GM18873 (cell line): ENCODE results near the gene ZNF804B.

Source experiments
- ATAC-seq: cut with Tn5 transposase; IDR thresholded peaks from one replicate; pipeline ENCODE4 v1.9.1; 2021; ENCODE audit warnings: mild to moderate bottlenecking, moderate library complexity, moderate number of reproducible peaks; ENCODE audit not compliant: unreplicated experiment, low FRiP score

Gene ZNF804B

DNA sequence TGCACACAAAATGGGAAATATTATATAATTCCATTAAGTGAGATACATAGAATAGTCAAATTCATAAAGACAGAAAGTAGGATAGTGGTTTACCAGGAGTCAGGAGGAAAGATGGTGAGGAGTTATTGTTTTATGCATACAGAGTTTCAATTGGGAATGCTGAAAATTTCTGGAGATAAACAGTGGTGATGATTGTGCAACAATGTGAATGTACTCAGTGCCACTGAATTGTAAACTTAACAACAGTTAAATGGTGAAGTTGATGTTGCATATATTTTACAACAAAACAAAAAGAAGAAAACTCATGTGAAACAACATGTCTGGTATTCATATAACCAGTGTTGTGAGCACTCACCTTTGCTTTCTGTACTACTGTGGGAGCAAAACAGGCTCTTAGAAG is 204.9 kb downstream of the ZNF804B start:
- no peak for ATAC-seq

GRCh38 chr7:88965371-88965770 is 205.9 kb downstream of the ZNF804B start:
- no peak for ATAC-seq

DNA sequence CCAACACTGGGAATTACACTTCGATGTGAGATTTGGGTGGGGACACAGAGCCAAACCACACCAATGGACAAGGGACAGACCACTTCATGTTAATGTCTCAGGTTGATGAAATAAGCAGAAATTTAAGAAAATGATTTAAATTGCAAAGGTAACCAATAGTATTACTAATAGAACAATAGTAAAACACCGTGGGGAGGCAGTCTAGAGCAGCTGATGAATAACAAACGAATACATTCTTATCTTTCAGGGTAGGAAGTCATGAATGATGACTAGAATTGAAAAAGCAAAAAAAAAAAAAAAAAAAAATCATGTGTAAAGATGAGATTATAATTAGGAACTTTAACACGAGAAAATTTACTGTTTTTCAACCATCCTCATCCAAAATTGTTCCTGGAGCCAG is 207.9 kb downstream of the ZNF804B start:
- no peak for ATAC-seq

GRCh38 chr7:88969167-88969566 is 209.7 kb downstream of the ZNF804B start:
- ATAC-seq = no peak

- ATAC-seq = no peak
These were observed 225.8 kb downstream of the ZNF804B start for GRCh38 chr7:88985295-88985694.

DNA sequence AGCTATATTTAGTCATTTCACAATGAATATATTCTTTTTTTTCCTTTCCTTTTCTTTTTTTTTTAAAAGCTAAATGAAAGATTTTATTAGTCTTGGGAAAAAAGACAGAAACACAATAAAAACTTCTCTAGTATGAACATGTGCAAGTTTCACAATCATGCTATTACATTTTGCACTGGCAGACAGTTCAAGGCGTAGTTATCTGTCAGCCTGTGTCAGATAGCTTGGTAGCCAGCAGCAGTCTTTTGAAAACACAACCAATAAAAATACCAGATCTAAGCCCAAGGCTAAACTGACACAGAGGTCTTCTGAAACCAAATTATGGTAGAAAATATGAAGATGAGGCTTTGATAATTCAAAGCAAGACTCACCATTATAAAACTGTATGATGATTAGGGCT is 241.8 kb downstream of the ZNF804B start:
- no peak for ATAC-seq

DNA sequence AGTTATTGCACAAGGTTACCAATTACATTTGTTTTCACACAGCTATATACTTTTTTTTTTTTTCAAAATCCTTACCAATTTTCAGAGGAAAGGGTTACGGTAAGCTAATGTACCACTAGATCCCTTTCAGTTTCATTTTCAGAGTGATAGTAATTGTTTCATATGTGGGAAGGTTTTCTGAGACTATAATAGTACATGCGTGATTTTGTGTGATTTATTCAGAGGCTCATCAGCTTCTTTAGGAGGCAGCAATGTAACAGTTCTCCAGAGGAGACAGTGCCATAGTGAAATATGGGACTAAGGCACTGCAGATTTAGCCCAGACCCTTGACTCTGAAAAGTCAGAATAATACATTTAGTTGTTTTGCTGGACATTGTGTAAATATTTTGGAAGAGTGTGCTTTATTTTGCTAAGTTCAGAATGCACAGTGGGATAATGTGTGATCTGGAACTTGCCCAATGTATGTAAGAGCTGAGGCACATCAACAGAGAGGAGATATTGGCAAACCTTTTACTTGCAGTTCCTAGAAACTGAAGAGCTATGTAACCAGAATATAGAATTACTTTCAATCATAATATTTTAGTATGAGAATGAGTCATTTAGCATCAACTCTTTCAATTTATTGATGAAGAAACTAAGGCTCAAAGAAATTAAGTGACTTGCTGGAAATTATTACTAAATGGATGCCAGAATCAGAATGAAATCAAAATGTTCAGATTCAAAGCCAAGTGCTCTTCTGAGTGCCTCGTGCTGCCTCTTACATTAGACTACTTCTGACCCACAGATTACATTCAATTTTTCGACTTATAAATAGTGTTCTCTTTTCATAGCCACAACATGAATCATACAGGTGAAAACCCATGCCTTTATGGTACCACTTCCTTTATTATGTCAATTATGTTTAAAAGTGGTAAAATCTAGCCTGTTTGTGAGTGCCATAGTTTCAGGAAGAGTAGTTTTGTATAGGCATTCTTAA is 243.8 kb downstream of the ZNF804B start:
- ATAC-seq = peak; percentile 84

GRCh38 chr7:89012016-89012415 is 252.5 kb downstream of the ZNF804B start:
- no peak for ATAC-seq

DNA sequence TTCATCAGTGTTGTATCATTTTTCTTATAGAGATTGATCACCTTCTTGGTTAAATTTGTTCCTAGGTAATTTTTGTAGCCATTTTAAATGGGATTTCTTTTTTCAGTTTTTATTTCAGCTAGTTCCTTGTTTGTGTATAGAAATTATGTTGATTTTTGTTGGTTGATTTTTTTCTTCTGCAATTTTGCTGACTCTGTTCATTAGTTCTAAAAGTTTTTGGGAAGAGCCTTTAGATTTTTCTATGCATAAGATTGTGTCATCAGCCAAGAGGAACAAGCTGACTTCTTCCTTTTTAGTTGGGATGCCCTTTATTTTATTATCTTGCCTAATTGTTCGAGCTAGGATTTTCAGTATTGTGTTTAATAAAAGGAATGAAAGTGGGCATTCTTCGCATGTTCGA is 258.2 kb downstream of the ZNF804B start:
- no peak for ATAC-seq

DNA sequence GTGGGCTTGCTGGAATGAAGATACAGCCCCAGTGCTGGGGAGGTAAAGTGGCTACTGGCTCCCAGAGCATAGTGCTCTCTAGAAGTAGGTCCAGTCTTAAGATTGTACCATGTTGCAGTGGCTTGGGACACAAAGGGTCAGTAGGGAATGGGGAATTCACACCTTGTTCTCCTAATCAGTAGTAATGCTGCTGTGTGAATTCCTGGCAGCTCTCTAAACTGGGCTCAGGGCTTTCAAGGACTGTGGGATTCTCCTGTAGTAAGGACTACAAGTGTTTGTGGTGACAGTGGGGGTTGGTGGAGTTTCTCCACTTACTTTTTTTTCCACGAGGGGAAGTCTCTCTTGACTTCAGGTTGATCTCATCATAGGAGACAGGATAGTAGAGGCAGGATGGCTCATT is 262.2 kb downstream of the ZNF804B start:
- no peak for ATAC-seq

DNA sequence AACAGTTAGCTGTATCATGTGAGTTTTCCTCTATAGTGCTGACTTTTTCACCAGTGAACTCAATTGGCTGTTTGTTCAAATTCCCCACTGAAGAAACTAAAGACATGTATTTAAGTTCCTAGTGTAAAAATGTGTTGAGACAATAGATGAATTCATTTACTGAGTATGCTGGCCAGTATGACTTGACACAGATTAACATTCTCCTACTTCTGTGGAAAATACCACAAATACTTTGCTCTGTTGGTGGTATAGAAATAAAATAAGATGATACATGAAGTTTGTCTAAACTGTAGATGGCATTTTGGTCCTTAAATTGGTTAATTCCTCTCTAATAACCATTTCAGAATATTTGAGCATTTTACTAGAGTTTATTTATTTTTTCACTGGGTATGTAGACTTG is 263.7 kb downstream of the ZNF804B start:
- no peak for ATAC-seq

DNA sequence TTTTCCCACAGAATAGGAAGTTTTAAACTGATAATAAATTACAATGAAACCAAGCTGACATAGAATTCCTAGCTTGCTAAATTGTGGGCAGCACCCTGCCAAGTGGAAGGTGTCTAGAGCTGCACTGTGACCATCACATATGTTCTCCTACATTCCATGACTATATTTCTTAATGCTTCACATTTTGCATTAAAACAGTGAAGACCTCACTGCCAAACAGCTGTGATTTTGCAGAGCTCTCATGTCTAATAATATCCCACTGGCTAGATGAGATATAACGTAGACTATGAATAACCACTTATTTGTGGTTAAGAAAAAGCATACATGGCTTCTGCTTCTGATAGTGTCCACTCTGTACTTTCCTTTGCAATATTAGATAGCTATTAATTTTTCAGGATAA is 264.4 kb downstream of the ZNF804B start:
- no peak for ATAC-seq

DNA sequence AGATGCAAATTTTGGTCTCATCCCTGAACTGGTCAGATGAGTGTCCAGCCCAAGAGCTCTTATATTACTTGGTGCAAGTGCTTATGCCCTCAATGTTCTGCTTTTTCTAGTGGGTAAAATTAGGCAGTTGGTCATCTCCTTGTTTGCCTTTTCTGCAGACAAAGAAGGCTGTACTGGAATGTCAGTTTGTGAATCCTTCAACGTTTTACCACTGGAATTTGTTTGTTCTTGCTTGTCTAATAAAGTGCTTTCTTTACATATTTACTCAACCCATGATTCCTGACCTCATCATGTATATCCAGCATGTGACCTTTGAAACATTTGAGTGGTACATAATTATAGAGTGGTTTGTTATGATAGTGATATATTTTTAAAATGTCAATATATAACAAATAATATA is 268.3 kb downstream of the ZNF804B start:
- no peak for ATAC-seq

- no peak for ATAC-seq
These were observed 268.8 kb downstream of the ZNF804B start for GRCh38 chr7:89028319-89028718.

DNA sequence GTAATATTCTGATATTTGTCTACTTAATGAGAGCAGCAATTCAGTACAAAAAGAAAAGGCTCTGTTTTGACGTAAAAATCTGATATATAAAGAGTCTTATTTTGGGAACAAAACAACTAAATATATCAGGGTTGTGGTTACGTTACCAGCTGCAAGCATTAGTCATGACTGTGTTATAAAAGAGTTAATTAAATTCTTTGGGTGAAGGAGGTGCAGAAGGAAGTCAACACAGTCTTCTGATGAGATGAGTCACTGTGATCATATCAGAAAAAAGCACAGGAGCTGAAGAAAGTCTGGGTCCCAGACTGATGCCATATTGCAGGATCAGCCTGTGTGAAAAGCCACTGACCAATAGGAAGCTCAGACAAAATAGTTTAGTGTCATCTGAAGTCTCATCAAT is 270.4 kb downstream of the ZNF804B start:
- ATAC-seq = no peak

DNA sequence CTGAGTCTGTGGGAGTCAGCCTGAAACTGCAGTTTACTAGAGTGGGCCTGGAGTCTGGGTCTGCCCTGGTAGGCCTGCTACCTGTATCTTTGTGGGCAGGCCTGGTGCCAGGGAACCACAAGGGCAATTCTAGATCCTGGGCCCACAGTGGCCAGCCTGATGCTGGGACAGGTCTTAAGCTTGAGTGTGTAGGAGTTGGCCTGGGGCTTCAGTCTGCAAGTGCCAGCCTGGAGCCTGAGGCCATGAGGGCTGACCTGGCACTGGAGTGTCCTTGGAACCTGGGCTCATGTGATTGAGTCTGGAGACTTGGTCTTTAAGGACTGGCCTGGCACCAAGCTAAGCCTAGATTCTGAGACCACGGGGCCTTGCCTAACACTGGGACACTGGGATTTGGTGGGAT is 281.7 kb downstream of the ZNF804B start:
- no peak for ATAC-seq

DNA sequence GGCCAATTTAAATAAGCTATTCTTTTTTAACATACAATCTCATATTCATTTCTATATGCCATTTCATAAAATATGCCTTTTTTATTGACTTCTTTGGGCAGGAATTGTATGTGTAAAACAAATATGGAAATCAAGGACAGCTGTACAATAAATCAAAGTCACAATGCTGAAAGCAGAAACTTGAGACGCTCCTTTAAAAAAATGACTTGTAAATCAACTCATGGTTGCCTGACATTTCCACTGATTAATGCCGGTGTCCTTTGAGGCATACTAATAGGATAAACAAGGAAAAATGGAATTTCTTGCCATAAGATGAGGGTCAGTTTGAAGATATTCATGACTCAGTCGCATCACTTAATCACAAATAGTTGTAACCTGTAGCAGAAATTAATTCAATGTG is 283.4 kb downstream of the ZNF804B start:
- ATAC-seq = no peak

- ATAC-seq = no peak
These were observed 289.5 kb downstream of the ZNF804B start for GRCh38 chr7:89049043-89049442.

DNA sequence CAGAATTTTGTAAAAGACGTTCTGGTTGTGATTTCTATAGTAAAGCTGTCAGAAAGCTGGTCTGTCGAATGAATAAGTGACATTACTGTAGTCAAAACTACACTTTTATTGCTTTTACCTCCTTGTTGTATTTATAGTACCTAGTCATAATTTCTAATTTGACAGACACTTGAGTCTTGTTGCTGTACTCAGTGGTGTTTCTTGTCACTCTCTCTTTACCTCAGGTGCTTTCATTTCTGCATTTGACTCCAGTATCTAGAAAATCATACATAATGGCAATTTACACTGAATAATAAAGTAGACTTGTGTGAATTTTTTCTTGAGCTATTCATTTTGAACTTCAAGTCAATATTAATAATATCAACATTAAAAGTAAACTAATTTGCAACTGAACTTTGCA is 293.6 kb downstream of the ZNF804B start:
- no peak for ATAC-seq

DNA sequence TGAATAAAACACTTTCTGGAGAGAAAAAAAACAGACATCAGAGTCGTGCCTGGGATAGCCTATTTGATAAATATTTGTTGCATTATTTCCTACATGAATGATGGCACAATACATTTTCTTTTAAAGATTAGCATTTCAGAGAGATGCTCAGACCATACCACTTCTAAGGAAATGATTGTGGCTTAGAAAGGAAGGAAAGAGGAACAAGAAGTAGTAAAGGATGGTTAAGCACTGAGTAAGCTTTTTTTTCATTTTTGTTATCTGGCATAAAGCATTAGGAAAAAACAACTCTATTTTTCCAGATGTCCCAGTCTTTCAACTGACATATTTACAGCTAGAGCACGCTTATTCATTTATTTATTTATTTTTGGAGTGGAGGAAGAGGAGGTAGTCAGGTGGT is 294.9 kb downstream of the ZNF804B start:
- no peak for ATAC-seq

DNA sequence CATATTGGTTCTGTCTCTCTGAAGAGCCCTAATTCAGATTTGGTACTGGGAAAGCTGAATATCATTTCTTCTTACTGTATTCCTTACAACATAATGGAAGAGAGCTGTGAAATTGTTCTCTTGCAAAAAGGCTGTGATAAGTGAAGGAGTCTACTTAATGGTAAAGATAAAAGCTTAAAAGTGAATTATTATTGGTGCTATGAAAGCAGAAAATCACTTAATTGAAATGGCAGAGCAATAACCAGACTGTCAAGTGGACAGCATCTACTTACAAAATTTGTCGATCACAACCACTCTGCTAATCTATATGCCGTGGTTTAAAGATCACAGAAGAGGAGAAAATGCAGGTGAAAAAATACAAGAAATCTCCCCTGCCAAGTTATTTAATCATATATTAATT is 300.7 kb downstream of the ZNF804B start:
- ATAC-seq = no peak

DNA sequence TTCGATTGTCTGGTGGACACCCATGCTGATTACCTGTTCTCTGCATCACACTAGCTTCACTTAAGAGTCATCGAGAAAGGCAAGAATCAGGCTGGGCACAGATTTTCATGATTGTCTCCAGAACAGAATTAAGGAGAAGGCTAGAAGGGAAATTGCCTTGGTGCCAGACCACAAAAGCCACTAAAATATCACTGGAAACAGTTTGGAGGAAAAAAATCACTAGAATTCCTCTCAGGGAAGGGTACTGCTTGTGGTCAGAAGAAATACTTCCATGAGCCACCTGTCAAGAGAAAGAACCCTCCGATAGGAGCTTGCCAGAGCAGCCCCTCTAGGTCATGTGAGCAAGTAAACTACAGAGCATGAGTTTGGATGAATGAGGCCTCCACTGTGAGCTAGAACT is 305.3 kb downstream of the ZNF804B start:
- no peak for ATAC-seq
